GM18498 (cell line): ENCODE results near the gene CCDC85C.
"Not testable (repeated sequence)": the region's sequence is repeated elsewhere in the genome, so short reads cannot be mapped to it uniquely, and the experiment has no call there.

Experiments used
- ATAC-seq: cut with Tn5 transposase; IDR thresholded peaks from one replicate; pipeline ENCODE4 v1.9.1; 2021; ENCODE audit warnings: mild to moderate bottlenecking, moderate library complexity; ENCODE audit not compliant: unreplicated experiment

The CCDC85C gene

DNA sequence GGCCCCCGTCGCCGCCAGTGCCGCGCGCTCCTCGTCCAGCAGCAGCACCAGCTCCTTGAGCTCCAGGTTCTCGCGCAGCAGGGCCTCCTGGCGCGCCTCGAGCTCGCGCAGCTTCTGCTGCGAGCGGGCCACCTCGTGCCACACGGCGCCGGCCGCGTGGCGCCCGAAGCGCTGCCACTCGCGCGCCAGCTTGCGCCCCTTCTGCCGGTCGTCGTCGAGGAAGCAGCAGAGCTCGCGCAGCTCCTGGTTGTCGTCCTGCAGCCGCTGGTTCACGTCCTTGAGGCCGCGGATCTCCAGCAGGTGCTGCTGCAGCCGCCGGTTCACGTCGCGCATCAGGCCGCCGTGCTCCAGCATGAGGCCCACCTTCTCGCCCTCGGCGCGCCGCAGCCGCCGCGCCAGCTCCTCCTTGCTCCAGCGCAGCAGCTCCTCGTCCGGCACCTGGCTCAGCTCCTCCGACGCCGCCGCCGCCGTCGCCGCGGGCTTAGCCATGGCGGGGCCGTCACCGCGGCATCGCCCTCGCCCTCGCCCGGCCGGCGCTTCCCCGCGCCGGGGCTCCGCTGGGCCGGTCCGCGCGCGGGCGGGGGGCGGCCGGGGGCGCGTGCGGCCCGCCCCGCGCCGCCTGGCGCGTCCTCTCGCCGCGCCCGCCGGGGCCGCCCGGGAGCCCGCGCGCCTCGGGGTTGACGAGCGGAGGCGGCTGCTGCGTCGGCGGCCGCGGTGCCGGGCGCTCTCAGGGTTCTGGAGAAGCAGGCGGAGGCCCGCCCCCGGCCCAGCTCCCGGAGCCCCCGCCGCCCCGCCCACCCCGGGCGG, at the start of gene CCDC85C:
CCDC85C (minus strand) TSS at position 737 of the 807 bp plus-strand sequence; CDS start at position 489, 248 bp downstream.
- ATAC-seq: no peak

DNA sequence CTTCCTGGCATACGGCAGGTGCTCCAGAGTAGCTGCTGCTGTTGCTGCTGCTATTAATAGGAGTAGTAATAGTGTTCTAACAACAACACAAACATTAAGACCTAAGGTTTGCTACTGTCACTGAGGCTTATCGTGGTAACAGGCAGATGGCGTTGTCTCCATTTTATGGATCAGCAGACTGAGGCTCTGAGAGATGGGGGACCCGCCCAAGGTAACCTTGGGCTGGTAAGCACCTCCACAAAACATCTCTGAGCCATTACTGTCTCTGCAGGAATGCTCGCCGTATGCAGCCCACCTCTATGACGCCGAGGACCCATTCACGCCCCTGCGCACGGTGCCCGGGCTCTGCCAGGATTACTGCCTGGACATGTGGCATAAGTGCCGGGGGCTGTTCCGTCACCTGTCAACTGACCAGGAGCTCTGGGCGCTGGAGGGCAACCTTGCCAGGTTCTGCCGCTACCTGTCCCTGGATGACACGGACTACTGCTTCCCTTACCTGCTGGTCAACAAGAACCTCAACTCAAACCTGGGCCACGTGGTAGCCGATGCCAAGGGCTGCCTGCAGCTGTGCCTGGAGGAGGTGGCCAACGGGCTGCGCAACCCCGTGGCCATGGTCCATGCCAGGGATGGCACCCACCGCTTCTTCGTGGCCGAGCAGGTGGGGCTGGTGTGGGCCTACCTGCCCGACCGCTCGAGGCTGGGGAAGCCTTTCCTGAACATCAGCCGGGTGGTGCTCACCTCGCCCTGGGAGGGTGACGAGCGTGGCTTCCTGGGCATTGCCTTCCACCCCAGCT, 48.1 kb upstream of the CCDC85C start:
- ATAC-seq: no peak

DNA sequence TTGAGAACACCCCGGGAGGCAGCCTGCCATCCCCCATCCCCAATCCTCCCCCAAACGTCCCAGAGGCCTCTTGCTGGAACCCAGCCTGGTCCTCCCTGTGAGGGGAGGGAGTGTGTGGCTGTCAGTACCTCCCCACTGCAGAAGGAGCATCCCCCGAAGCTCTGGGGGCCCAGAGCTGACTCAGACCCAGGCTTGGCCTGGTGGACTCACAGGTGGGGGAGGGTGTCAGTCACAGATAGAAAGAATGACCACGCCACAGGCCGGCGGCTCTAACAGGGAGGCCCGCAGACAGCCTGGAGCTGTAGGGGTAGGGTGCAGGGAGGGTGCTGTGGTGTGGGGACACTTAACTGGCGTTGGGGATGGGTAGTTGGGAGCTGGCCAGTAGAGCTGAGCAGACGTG, 46.2 kb upstream of the CCDC85C start:
- ATAC-seq: no peak

DNA sequence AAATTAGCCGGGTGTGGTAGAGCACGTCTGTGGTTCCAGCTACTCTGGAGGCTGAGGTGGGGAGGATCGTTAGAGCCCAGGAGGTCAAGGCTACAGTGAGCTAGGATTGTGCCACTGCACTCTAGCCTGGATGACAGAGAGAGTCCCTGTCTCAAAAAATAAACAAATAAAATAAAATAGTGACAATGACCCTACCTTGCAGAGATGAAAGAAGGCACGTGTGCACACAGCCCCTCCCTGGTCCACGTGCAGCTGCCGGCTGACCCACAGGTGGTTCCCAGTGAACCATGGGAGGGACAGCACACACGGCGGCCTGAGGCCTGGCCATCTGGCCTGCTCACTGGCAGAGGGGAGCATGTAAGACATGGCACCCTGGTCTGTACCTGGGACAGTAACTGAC, 45.6 kb upstream of the CCDC85C start:
- ATAC-seq: no peak

DNA sequence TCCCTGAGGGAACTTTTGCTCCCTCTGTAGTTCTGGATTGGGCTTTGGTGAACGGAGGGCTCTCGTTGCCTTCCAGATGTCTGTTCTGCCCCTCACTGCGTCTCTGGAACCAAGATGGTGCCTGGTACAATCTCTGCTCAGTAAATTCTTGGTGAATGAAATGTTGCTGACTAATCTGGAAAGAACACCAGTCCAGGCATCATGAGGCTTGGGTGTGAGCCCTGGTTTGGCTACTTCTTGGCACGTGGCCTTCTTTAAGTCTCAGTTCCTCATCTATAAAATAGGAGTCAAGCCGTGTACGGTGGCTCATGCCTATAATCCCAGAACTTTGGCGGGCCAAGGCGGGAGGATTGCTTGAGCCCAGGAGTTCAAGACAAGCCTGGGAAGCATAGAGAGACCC, 45.2 kb upstream of the CCDC85C start:
- no peak for ATAC-seq

DNA sequence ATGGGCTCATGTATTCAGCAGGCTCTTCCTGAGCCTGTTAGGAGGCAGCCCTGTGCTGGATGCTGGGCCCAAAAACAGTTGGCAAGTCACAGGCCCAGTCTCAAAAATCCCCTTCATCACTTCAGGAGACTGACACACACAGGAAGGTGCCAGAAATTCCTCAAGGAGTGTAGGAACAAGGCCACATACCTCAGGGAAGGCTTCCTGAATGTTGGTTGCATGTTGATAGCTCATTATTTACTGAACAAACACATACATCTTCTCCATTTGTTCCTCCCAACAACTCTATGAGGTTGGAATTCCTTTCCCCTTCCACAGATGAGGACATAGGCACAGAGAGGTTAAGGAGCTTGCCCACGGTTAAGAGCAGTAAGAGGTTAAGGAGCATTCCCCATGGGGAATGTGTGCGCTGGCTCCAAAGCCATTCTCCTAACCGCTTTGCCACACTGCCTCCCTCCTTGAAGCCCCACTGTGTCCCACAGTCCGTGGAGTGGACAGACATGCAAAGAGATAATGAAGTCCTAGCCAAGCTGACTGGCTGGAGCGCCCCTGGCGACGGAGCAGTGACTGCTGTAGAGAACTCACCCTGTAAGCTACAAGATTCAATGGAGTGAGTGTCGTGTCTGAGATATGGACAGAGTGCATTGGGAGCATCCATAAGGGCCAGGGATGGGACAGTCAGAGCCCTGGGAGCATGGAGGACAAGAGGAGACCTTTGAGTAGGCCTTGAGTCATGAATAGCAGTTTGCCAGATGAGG, 44.2 kb upstream of the CCDC85C start:
- no peak for ATAC-seq

DNA sequence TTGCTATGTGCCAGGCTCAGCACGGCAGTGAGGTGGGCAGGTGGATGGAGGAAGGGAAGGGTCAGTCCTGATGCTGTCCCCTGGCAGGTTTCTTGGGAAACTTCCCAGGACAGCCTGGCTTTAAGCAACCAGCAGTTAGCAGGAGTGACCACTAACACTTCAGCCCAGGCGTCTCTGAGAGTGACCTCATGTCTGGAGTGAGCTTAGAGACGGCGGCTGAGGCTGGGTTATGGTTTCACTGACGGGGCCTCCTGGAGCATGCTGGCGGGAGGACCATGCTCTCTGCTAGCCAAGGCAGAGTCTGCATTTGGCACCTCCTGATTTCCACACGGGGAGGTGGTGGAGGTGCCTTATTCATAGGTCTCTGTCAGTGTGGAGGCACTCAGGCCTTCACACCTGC, 43.4 kb upstream of the CCDC85C start:
- no peak for ATAC-seq

DNA sequence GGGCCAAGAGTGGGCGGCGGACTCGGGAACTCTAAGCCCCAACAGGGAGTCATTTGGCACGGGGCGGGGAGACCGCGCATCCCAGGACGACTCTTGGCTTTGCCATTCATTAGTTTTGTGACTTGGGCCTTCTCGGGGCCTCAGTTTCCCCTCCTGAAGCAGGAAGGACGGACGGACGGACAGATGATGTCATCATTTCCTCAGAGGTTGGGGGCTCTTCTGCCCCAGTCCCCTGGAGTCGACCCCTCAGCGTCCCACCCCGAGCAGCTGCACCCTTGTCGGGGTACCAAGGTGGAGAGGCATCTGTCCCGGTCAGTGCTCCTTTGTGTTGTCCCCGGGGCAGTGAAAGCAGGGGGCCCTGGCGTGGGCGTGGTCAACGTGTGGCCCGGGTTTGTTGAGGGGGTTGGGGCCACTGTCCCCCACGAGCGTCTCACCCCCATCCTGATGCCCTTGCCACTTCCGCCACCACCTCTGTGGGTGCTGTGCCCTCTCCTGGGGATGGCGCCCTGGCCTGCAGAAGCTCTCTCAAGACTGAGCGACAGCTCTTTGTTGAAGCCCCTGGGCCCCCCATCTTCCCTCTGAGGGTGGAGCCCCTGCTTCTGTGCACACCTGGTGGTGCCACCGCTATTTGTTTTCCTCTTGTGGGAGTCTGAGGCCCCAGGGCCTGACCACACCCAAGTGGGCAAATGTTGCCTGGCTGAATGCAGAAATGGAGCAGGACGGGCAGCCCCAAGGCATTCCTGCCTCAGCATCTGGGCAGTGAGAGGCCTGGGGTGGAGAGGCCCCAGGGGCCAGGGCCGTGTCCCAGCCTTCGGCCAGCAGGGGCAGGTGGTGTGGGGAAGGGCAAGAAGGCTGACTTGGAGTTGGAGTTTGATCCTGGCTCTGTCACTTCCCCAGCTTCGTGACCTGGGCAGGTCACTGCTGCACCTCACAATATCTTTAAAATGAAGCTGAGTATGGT, 41.8 kb upstream of the CCDC85C start:
- no peak for ATAC-seq

DNA sequence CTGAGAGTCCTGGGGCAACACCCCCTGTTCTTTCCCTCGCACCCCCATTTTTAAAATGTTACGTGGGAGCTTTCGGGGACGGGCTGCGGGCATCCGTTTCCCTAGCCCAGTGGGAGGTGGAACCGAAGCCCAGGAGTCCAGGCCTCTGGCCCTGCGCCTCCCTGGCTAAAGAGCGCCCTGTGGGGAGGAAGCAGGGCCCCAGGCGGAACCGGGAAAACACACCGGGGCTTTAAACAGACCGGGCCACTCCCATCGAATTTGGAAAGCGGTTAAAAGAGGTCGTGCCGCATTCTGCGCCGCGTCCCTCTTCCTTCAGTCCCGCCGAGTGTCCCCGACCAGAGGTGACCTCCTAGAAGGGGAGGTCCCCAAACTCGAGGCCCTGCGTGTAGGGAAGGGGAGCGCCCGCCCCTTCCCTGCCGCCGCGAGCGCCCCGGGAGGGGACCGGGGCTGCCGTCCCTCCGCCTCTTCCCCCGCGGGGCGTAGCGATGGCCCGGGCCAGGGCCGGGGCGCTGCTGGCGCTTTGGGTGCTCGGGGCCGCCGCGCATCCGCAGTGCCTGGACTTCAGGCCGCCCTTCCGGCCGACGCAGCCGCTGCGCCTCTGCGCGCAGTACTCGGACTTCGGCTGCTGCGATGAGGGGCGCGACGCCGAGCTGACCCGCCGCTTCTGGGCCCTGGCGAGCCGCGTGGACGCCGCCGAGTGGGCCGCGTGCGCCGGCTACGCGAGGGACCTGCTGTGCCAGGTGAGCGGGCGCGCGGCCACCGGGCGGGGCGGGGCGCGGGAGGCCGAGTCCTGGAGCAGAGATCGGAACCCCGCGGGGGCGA, 40.9 kb upstream of the CCDC85C start, which contains the start of gene HHIPL1:
HHIPL1 (plus strand) TSS at position 407 of the 822 bp plus-strand sequence; CDS start at position 486, 79 bp downstream.
- no peak for ATAC-seq

DNA sequence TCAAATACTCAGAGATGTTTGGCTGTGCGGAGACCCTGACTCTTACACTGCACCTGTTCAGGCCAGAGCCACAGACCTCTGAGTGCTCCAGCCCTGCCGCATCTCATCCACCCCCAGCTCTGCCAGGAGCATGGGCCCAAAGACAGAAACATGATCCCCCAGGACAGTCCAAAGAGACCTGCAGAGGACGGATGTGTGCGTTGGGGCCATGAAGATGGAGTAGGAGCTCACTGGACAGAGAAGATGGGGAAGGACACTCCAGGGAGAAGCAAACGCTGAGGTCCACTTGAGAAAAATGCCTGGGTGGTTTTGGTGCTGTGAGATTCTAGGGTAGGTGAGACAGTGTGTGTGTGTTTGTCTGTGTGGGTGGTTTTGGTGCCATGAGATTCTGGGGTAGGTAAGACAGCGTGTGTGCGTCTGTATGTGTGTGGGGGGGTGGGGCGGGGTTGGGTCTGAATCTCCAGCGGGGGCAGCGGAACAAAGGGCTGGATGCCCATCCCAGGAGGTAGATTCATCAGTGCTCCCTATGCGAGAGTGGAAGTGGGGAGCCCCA, 40.1 kb upstream of the CCDC85C start:
- no peak for ATAC-seq

DNA sequence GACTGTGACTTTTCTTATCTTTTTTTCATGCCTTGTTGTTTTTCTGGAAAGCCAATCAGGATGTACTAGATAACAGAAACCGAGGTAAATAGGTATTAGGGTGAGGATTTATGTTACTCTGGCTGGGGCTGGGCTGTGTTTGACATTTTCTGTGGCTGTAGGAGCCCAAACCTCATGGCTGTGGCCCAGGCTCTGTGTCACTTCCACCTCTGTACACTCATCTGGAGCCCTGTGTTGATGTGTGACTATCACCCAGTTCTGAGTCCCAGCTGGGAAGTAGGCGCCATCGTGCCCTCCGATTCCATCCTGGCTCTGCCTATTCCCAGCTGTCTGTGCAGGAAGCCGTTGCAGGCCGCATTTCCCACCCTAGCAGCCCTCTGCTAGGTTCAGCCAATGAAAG, 39.3 kb upstream of the CCDC85C start:
- no peak for ATAC-seq

DNA sequence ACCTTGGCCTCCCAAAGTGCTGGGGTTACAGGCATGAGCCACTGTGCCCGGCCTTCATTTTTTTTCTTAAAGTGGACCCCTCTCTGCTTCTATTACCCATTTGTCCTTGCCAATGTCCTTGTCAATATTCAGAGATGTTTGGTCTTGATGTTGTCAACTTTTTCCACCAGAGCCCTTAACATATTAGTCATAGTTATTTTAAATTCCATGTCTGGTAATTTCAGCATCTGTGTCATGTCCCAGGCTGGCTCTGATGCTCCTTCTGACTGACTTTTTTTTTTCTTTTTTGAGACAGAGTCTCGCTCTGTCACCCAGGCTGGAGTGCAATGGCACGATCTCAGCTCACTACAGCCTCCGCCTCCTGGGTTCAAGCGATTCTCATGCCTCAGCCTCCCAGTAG, 38.8 kb upstream of the CCDC85C start:
- ATAC-seq: not testable (repeated sequence)

DNA sequence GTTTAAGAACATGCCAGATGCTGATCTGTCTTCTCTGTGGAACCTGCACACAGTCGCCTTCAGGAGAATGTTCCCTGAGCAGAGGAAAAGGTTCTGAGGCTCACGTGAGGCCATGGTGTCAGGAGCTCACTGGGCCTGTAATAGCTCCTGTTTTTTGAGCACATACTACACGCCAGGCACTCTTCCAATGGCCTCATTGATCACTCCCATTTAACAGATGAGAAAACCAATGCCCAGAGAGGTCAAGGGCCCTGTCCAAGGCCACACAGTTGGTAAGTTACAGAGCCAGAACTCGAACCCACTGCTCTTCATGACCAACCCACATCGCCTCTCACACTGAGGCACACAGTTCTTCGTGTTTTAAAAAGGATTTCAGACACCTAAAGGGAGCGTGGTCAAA, 33.6 kb upstream of the CCDC85C start:
- no peak for ATAC-seq

DNA sequence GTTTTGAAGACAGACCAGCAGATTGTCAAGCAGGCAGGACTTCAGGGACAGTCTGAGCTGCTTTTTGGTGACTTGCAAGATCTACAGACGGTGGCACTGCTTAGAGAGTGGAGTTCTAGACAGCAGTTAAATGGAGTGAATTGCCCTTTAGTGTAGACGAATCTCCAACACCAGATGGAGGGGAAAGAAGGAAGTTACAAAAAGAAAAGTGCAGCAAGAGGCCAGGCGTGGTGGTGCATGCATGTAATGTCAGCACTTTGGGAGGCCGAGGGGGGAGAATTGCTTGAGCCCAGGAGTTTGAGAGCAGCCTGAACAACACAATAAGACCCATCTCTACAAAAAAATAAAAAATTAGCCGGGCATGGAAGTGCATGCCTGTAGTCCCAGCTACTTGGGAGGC, 32.5 kb upstream of the CCDC85C start:
- no peak for ATAC-seq

DNA sequence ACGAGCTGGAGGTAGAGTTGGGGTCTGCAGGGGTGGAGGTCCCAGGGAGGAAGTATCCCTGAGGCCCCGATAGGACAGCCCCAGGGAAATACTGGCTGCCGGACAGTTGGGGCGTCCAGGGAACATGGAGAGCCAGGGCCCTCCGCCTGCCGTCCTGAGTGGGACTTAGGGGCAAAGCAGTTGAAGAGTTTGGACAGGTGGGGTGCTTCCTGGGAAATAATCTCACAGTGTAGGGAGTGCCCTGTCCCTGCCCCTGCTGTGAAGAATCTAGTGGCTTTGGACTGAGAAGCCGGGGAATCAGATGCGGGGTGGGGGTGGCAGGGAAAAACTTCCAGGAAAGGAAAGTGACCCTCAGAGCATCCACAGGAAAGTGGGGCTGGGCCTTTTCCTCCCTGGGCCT, 31.1 kb upstream of the CCDC85C start:
- no peak for ATAC-seq

DNA sequence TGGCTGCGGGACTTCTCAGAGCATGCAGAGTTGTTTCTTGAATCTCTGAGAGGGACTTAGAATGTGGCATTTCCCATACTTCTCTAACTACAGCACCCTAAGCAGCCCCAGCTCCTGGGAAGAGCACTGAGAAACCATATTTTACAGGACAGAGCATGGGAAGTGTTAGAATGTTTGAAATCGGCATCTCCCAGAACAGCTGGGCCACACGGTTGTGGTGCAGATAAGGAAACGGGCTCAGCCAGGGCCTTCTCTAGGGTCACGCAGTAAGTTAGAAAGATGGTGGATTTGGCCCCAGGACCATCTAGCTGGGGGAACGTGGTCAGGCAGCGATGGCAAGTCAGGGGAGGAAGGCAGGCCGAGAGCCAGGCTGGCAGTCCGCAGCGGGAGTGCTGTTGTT, 30.4 kb upstream of the CCDC85C start:
- no peak for ATAC-seq

DNA sequence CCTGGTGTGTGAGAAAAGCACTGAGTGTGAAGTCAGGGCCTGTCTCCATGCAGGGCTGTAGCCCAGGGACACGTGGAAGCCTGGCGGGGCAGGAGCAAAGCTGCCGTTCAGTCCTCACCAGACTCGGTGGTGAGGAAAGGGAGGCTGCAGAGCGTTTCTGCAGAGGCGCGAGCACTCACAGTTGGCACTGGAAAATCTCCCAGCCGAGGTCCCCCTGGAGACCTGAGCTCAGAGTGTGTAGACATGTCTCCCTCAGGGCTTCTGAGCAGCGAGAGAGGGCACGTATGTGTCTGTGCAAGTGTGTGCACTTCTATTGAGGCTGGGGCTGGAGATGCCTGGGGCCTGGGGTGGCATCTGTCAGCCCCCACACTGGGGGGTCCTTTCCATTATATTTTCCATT, 29.9 kb upstream of the CCDC85C start:
- no peak for ATAC-seq

DNA sequence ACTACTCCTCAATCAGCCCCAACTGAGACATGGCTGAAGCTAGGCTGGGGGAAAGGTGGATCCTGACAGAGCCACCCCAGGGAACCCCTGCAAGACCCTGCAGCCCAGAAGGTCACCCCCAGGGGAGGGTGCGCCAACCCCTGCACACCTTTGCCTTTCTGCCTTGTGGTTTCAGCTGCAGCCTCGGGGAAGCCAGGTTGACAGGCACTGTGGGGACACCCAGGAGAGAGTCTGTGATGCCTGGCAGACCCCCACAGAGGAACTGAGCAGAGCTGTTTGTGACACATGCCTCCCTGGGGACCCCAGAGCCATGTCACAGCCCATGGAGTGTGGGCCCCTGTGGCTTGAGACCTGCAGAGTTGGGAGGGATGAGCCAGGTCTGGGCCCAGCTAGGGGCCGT, 29.1 kb upstream of the CCDC85C start:
- no peak for ATAC-seq

DNA sequence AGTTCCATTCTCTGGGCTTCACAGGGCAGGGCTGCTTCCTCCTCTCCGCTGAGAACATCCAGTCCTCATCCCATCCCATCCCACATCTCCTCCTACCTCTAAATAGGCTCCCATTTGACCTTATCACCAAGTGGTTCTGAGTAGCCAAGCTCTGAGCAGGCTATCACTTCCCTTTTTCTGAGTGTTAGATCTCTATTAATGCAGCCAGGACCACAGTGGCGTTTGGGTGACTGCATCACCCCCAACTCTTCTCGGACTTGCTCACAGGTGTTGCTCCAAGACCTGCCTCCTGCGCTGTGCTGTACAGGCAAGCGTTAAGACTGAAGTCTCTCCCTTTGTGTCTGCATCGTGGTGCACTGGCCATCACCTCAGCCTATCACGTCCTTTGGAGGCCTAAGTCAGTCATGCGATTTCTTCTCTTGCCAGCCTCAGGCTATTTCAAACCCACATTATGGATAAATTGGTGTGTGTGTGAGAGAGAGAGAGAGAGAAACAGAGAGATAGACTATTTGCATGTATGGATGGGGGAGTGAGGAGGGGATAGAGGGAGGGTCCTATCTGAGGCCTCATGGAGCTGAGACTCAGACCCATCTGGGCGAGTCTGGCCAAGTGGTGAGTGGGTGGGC, 28.5 kb upstream of the CCDC85C start:
- no peak for ATAC-seq
